Measurements from ENCODE around the gene ZNF14. TPM values are rescaled to one million over a fixed set of nuclear protein-coding genes. Genes with fewer than 3 reads are reported as not detected.

Gene ZNF14
- total and polyA plus RNA-seq, 2 of the 13 experiments (the other 11 are each of a cell fraction or from before 2014, with no cell fraction given) = 1.9 to 6.2 TPM

DNA sequence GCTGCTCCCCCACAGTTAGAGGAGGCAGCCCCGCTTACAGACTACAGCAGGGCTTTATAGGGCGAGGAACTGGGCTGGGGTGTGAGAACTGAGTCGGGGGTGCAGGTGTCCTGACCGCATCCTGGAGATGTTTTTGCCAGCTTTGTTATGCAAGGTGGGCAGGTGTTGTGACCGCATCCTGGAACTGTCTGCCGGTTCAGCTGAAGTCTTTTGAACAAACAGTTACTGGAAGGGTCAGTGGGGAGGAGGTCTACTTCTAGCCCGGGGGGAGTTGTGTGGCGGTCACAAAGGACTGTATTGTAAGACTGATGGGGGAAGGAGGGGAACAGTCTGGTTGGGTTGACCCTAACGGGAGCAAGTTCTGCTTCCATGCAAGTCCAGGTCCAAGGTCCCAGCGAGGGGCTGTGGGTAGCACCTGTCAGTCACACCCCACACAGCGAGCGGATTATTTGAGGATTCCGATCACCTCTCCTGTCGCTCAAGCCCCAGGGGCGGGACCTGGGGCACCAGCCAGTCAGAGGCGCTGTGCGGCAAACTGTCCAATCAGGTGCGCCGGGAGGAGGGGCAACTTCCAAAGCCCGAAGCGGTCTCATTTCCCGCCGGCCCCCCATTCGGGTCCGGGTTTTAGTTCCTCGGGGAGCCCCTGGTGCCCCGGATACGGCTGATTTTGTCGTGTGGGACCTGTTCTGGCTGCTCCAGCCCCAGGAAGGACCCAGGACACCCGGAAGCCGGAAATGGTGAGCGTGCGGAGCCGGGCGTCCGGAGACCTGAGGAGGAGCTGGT lies 64.5 kb downstream of the ZNF14 start, which contains the start of gene ZNF101 (continued):
- TF ChIP-seq ZNF34 (CRISPR knock-in tag; IDR thresholded peaks at IDR 0.05; ENCODE audit: borderline replicate concordance) (peak; percentile 77; the same call in 1 of the 2 replicates), ZNF44 (CRISPR knock-in tag; IDR thresholded peaks at IDR 0.05) (no peak; the same call in 1 of the 2 replicates), ATF1 (CRISPR knock-in tag; IDR thresholded peaks at IDR 0.05) (no peak), SIN3A (IDR thresholded peaks at IDR 0.05; ENCODE audit: borderline replicate concordance, low read depth, low read length) (no peak; the same call in 1 of the 2 replicates), BHLHE40 (IDR thresholded peaks at IDR 0.05; ENCODE audit: low read length) (peak; percentile 34), MED1 (CRISPR knock-in tag; IDR thresholded peaks at IDR 0.05) (peak; percentile 71), ELF3 (CRISPR knock-in tag; IDR thresholded peaks at IDR 0.05) (peak; percentile 10; the same call in 1 of the 2 replicates), ZNF619 (CRISPR knock-in tag; IDR thresholded peaks at IDR 0.05) (no peak), ZNF160 (CRISPR knock-in tag; IDR thresholded peaks at IDR 0.05) (no peak; the same call in 1 of the 2 replicates), ZNF749 (CRISPR knock-in tag; IDR thresholded peaks at IDR 0.05; ENCODE audit: borderline replicate concordance) (no peak; the same call in 1 of the 2 replicates), FOSL1 (CRISPR knock-in tag; IDR thresholded peaks at IDR 0.05; ENCODE audit: borderline replicate concordance) (no peak), PHB2 (IDR thresholded peaks at IDR 0.05; ENCODE audit: partially characterized antibody) (no peak), ZNF563 (CRISPR knock-in tag; IDR thresholded peaks at IDR 0.05) (0 out of 2 replicates have a peak, but pooled peaks have one; percentile 22), CENPX (CRISPR knock-in tag; IDR thresholded peaks at IDR 0.05) (no peak), ARNTL (CRISPR knock-in tag; IDR thresholded peaks at IDR 0.05) (peak; percentile 85), ZNF451 (CRISPR knock-in tag; IDR thresholded peaks at IDR 0.05) (0 out of 2 replicates have a peak, but pooled peaks have one; percentile 17), TP53 (CRISPR knock-in tag; conservative IDR thresholded peaks at IDR 0.05) (no peak)
- TF ChIP-seq, protein P1, sequence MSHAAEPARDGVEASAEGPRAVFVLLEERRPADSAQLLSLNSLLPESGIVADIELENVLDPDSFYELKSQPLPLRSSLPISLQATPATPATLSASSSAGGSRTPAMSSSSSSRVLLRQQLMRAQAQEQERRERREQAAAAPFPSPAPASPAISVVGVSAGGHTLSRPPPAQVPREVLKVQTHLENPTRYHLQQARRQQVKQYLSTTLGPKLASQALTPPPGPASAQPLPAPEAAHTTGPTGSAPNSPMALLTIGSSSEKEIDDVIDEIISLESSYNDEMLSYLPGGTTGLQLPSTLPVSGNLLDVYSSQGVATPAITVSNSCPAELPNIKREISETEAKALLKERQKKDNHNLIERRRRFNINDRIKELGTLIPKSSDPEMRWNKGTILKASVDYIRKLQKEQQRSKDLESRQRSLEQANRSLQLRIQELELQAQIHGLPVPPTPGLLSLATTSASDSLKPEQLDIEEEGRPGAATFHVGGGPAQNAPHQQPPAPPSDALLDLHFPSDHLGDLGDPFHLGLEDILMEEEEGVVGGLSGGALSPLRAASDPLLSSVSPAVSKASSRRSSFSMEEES (CRISPR knock-in tag; IDR thresholded peaks at IDR 0.05) = peak; percentile 59; the same call in 1 of the 2 replicates
- TF ChIP-seq, protein P2, sequence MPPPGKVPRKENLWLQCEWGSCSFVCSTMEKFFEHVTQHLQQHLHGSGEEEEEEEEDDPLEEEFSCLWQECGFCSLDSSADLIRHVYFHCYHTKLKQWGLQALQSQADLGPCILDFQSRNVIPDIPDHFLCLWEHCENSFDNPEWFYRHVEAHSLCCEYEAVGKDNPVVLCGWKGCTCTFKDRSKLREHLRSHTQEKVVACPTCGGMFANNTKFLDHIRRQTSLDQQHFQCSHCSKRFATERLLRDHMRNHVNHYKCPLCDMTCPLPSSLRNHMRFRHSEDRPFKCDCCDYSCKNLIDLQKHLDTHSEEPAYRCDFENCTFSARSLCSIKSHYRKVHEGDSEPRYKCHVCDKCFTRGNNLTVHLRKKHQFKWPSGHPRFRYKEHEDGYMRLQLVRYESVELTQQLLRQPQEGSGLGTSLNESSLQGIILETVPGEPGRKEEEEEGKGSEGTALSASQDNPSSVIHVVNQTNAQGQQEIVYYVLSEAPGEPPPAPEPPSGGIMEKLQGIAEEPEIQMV (CRISPR knock-in tag; IDR thresholded peaks at IDR 0.05; ENCODE audit: low read depth) = no peak
- TF ChIP-seq, protein P3, sequence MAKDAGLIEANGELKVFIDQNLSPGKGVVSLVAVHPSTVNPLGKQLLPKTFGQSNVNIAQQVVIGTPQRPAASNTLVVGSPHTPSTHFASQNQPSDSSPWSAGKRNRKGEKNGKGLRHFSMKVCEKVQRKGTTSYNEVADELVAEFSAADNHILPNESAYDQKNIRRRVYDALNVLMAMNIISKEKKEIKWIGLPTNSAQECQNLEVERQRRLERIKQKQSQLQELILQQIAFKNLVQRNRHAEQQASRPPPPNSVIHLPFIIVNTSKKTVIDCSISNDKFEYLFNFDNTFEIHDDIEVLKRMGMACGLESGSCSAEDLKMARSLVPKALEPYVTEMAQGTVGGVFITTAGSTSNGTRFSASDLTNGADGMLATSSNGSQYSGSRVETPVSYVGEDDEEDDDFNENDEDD (CRISPR knock-in tag; IDR thresholded peaks at IDR 0.05; ENCODE audit: borderline replicate concordance) = peak; percentile 83; the same call in 1 of the 2 replicates
- TF ChIP-seq, protein P4, sequence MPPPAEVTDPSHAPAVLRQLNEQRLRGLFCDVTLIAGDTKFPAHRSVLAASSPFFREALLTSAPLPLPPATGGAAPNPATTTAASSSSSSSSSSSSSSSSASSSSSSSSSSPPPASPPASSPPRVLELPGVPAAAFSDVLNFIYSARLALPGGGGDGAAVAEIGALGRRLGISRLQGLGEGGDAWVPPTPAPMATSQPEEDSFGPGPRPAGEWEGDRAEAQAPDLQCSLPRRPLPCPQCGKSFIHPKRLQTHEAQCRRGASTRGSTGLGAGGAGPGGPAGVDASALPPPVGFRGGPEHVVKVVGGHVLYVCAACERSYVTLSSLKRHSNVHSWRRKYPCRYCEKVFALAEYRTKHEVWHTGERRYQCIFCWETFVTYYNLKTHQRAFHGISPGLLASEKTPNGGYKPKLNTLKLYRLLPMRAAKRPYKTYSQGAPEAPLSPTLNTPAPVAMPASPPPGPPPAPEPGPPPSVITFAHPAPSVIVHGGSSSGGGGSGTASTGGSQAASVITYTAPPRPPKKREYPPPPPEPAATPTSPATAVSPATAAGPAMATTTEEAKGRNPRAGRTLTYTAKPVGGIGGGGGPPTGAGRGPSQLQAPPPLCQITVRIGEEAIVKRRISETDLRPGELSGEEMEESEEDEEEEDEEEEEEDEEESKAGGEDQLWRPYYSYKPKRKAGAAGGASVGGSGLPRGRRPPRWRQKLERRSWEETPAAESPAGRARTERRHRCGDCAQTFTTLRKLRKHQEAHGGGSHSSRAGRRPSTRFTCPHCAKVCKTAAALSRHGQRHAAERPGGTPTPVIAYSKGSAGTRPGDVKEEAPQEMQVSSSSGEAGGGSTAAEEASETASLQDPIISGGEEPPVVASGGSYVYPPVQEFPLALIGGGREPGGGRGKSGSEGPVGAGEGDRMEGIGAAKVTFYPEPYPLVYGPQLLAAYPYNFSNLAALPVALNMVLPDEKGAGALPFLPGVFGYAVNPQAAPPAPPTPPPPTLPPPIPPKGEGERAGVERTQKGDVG (CRISPR knock-in tag; IDR thresholded peaks at IDR 0.05; ENCODE audit: borderline replicate concordance) = no peak
- TF ChIP-seq, protein P5, sequence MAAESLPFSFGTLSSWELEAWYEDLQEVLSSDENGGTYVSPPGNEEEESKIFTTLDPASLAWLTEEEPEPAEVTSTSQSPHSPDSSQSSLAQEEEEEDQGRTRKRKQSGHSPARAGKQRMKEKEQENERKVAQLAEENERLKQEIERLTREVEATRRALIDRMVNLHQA (CRISPR knock-in tag; IDR thresholded peaks at IDR 0.05) = no peak
